GM18508 (cell line): ENCODE data around the gene SEC24A.
"Not testable (repeated sequence)": the region's sequence is repeated elsewhere in the genome, so short reads cannot be mapped to it uniquely, and the experiment has no call there.

ENCODE experiments used
- ATAC-seq: cut with Tn5 transposase; IDR thresholded peaks from one replicate; pipeline ENCODE4 v1.9.1; 2021; ENCODE audit warnings: moderate number of reproducible peaks; ENCODE audit not compliant: insufficient read depth, unreplicated experiment

Gene SEC24A

GRCh38 chr5:134648425-134649162, at the start of gene SEC24A:
TSS of gene SEC24A (plus strand) at chr5:134648785. CDS start at chr5:134649077, 292 bp downstream.
- ATAC-seq = peak; percentile 45

DNA sequence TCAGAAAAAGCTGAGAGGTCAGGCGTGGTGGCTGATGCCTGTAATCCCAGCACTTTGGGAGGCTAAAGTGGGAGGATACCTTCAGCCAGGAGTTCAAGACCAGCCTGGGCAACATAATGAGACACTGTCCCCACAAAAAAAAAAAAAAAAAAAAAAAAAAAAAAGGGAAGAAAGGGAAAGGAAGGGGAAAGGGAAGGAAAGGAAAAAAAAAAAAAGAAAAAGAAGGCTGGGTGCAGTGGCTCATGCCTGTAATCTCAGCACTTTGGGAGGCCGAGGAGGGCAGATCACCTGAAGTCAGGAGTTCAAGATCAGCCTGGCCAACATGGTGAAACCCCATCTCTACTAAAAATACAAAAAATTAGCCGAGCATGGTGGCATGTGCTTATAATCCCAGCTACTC, 48.8 kb upstream of the SEC24A start:
- ATAC-seq = not testable (repeated sequence)

- ATAC-seq = no peak
Measured at GRCh38 chr5:134600600-134600999, 48.0 kb upstream of the SEC24A start.

DNA sequence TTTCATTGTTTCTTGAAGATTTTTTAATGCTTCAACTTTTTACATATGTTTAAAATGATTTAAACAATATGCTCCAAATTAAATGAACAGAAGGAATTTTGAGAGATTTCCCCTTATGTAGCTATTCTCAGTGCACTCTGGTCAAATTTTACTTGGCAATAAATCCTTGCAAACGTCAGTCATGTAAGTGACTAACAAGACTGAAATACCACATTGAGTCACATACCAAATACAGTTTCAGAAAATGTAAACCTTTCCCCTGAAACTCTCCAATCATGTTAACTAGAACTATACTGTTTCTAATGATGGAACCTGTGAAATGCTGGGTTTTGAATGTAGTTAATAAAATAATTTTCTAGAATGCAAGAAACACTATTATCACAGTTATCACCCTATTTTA, 45.5 kb upstream of the SEC24A start:
- ATAC-seq = no peak

DNA sequence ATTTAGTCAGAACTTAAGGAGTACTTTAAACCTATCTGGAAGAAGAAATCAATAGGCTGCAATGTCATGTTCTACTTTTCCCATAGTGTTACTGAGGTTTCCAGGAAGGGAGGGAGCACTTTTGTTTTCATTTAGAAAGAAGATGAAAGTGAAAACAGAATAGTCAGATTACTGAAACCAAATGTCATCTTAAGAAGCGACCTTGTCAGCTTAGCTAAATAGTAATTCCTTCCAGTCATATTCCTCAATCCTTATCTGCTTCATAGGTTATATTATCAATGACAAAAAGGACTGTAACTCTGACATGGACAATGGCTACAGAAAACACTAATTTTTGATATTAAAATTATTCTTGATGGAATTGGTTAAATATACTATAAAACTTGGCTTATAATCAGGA, 43.7 kb upstream of the SEC24A start:
- no peak for ATAC-seq

DNA sequence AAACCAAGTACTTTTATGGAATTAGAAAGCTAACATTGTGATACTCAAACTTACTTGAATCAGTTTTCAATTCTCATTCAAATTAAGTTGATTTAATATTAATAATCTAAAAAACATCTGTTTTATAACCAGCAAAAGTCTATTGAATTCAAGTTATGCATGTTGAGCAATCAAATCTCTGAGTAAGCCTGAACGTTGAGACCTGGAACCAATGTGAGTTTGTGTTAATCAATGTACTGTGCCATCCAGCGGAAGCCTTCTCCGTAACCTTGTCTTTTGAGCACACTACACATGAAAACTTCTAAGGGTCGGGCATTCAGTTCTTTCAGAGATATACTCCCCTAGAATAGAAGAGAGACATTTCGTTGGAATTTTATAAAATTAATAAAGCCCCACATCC, 41.9 kb upstream of the SEC24A start:
- no peak for ATAC-seq

GRCh38 chr5:134608555-134608954, 40.0 kb upstream of the SEC24A start:
- ATAC-seq = no peak

GRCh38 chr5:134609232-134609851, 39.2 kb upstream of the SEC24A start:
- no peak for ATAC-seq

DNA sequence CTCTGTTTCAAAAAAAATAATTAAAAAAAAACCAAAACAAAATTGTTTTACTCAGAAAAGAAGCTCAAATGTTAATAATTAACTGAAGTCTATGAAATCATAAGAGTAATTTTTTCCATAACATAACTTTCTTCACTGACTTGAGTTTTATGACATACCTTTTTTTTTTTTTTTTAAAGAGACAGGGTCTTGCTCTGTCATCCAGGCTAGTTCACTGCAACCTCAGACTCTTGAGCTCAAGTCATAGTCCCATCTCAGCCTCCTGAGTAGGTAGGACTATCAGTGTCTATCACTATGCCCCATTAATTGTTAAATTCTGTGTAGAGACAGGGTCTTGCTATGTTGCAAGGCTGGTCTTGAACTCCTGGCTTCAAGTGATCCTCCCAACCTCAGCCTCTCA, 37.9 kb upstream of the SEC24A start:
- no peak for ATAC-seq

GRCh38 chr5:134611515-134611914, 37.1 kb upstream of the SEC24A start:
- no peak for ATAC-seq

GRCh38 chr5:134614450-134615085, 34.0 kb upstream of the SEC24A start:
- no peak for ATAC-seq

- no peak for ATAC-seq
Measured at GRCh38 chr5:134620634-134621033, 28.0 kb upstream of the SEC24A start.

DNA sequence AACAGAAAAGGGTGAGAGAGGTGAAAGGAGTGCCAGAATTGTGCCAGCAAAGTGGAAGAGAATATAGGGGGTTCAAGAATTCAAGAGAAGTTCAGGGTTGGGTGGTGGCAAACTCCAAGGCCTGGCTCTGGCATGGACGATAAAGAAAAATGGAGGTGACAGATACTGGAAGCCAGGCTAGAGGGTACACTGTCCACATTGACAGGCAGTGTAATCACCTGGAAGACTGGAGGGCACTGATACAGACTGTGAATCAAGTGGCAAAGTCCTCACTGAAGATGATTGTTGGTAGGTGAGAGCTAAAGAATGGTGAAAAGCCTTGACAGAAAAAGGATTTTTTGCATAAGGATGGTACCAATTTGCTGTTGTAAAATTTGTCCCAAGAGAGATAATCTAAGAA, 23.0 kb upstream of the SEC24A start:
- no peak for ATAC-seq

GRCh38 chr5:134626369-134627014, 22.1 kb upstream of the SEC24A start:
- no peak for ATAC-seq

- no peak for ATAC-seq
Measured at GRCh38 chr5:134634227-134634626, 14.4 kb upstream of the SEC24A start.

DNA sequence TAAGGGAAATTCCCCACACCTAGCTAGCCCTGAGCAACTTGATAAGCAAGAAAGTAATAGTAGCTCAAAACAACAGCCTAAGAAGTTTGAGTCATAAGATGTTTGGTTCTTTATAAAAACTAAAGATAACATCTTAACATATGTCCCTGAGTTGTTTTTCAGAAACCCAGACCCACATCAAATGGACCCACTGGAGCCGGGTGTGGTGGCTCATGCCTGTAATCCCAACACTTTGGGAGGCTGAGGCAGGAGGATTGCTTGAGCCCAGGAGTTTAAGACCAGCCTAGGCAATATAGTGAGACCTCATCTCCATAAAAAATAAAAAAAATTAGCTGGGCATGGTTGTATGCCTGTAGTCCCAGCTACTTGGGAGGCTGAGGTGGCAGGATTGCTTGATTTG, 13.2 kb upstream of the SEC24A start:
- ATAC-seq = not testable (repeated sequence)

DNA sequence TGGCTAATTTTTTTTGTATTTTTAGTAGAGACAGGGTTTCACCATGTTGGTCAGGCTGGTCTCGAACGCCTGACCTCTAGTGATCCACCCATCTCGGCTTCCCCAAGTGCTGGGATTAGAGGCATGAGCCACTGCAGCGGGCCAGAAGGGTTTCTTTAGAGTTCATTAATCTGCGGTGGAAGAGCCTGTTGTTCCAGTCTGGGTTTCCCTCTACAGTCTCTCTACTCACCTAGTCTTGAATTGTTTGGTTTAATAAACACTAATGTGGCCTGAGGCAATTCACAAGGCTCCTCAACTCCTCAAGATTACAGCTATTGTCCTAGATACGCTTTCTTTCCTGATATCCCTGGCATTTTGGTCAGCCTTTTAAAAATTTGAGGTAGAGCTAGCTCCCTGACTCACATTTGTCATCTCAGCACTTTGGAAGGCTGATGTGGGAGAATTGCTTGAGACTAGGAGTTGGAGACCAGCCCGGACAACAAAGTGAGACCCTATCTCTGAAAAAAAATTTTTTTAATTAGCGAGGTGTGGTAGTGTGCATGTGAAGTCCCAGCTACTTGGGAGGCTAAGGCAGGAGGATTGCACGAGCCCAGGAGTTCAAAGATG, 11.4 kb upstream of the SEC24A start:
- ATAC-seq = no peak

DNA sequence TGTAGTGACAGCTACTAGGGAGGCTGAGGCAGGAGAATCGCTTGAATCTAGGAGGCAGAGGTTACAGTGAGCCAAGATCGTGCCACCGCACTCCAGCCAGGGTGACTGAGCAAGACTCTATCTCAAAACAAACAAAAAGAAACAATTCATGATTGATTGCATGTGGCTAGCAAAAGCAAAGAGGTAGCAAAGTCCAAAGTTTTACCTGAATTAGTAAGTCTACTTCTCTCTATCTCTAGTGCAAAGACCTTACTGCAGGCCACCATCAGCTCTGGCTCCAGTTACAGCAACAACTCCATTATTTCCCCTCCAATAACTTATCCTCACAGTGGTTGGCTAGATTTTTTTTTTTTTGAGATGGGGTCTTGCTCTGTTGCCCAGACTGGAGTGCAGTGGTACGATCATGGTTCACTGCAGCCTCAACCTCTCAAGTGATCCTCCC, 9.8 kb upstream of the SEC24A start:
- no peak for ATAC-seq

- ATAC-seq = no peak
Measured at GRCh38 chr5:134642931-134643530, 5.6 kb upstream of the SEC24A start.

DNA sequence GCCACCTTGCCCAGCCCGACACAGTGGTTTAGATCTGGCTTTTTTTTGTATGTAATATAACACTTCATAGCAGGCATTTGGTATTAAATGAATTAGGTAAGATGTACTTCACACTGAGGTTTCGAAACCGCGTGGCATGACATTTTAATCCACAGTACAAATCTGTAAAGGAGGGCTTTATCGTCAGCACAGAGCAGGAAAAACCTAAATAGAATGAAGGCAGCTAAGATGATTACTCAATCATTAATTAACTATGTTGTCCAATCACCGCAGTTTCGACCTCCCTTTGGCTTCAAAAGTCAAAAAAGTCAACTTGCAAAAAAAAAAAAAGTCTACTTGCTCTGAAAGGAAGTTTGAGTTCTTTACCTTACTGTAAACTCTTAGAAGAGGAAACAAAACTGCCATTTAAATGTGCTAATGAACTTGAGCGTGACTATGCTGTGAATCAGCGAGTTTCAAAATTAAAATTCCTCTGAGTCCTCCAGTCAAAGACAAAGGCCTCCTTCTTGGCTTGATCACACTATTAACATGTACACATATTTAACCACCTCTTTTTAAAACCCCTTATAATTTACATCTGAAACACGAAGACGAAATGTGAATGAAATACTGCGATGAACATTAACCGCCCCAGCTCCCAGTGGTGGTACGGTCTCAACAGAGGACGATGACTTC, 698 bp upstream of the SEC24A start:
- peak; percentile 32 for ATAC-seq
